HG03280 (cell line): ENCODE data around the gene PERM1.
"Not testable (repeated sequence)": the region's sequence is repeated elsewhere in the genome, so short reads cannot be mapped to it uniquely, and the experiment has no call there.

Experiments used
- ATAC-seq: cut with Tn5 transposase; IDR thresholded peaks from one replicate; pipeline ENCODE4 v1.9.1; 2021; ENCODE audit warnings: mild to moderate bottlenecking, moderate library complexity; ENCODE audit not compliant: unreplicated experiment

PERM1 gene

GRCh38 chr1:950881-951280, 31.0 kb downstream of the PERM1 start:
- ATAC-seq = no peak

- no peak for ATAC-seq
Observed at GRCh38 chr1:950268-950667, 31.6 kb downstream of the PERM1 start.

GRCh38 chr1:947958-948357, 33.9 kb downstream of the PERM1 start:
- no peak for ATAC-seq

GRCh38 chr1:946811-947210, 35.1 kb downstream of the PERM1 start:
- not testable (repeated sequence) for ATAC-seq

GRCh38 chr1:945688-946556, 36.0 kb downstream of the PERM1 start:
- no peak for ATAC-seq

- no peak for ATAC-seq
Observed at GRCh38 chr1:944341-945325, 37.3 kb downstream of the PERM1 start.

GRCh38 chr1:943545-944340, 38.1 kb downstream of the PERM1 start:
- no peak for ATAC-seq

- ATAC-seq = no peak
Observed at GRCh38 chr1:942864-943533, 38.9 kb downstream of the PERM1 start.

GRCh38 chr1:942411-942821, 39.5 kb downstream of the PERM1 start:
- no peak for ATAC-seq

GRCh38 chr1:941588-942383, 40.1 kb downstream of the PERM1 start:
- ATAC-seq = no peak

- ATAC-seq = no peak
Observed at GRCh38 chr1:941015-941587, 40.8 kb downstream of the PERM1 start.

GRCh38 chr1:940107-941014, 41.5 kb downstream of the PERM1 start:
- no peak for ATAC-seq

GRCh38 chr1:939511-940106, 42.3 kb downstream of the PERM1 start:
- ATAC-seq = no peak

GRCh38 chr1:938711-939489, 43.0 kb downstream of the PERM1 start:
- ATAC-seq = no peak

GRCh38 chr1:938088-938683, 43.7 kb downstream of the PERM1 start:
- no peak for ATAC-seq

GRCh38 chr1:937521-937920, 44.4 kb downstream of the PERM1 start:
- no peak for ATAC-seq
